Effector memory CD4-positive, alpha-beta T cell (primary cell): ENCODE results near the gene MRPL11.

Source experiments
- DNase-seq, 3 donors: peaks; one replicate each; pipeline ENCODE4 v3.0.0-alpha.2; 2020
- H3K27ac ChIP-seq: 2 replicates; pipeline ENCODE4 v1.7.0; 2013; ENCODE audit warnings: mild to moderate bottlenecking, low read length, moderate library complexity; ENCODE audit not compliant: insufficient read depth, poor library complexity, severe bottlenecking
- H3K27me3 ChIP-seq: replicated peaks from 2 replicates; pipeline ENCODE4 v1.7.0; 2013; ENCODE audit warnings: mild to moderate bottlenecking, low read length; ENCODE audit not compliant: insufficient read depth, control insufficient read depth, poor library complexity, severe bottlenecking
- H3K36me3 ChIP-seq: 2 replicates; pipeline ENCODE4 v1.7.0; 2013; ENCODE audit warnings: mild to moderate bottlenecking, low read length, moderate library complexity; ENCODE audit not compliant: control insufficient read depth, insufficient read depth
- H3K4me1 ChIP-seq: 2 replicates; pipeline ENCODE4 v1.7.0; 2013; ENCODE audit warnings: low read length, mild to moderate bottlenecking; ENCODE audit not compliant: control insufficient read depth, insufficient read depth, poor library complexity, severe bottlenecking
- H3K4me3 ChIP-seq: 2 replicates; pipeline ENCODE4 v1.7.0; 2013; ENCODE audit warnings: low read length, low read depth, mild to moderate bottlenecking; ENCODE audit not compliant: insufficient read depth, poor library complexity, severe bottlenecking
- H3K9me3 ChIP-seq: 2 replicates; pipeline ENCODE4 v1.7.0; 2013; ENCODE audit warnings: mild to moderate bottlenecking, low read length, moderate library complexity; ENCODE audit not compliant: control insufficient read depth

Gene MRPL11

DNA sequence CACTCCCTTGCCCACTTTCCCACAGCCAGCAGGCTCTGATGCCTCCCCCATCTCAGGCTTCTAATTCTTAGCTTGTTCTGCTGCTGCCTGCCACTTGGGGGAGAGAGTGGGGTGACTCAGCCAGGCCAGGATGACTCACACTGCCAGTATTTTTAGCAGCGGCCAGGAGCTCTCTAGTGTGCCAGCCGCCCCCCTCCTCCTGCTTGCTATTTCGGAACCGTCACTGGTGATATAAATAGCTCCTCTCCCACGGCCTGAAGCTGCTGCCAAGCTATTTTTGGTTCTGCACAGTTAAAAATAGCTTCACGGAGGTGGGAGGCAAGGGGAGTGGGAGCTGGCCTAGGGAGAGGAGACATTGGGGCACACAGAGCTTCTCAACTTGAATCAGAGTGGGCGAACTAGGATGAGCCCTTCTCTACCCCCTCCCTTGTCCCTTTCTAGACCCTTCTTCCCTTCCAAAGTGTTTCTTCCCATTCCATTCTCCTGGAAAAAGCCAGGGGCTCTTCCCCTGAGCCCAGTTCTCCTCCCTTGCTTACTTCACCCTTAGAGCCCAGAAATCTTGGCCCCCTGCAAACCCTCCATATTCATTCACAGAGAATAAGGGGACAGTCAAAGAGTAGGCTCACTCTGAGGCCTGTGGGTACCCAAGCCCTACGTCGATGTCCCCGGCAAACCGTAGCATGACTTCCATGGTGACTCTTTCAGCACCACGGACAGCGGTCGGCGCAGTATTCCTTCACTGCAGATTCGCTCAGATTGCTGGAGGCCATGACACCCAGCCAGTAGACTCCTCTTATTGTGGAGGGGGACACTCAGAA is 20.3 kb downstream of the MRPL11 start:
- Histone ChIP-seq H3K9me3 (no peaks in the 10 kb centered on the region), H3K27ac (no peak overlapping the region), H3K36me3 (no peaks in the 10 kb centered on the region), H3K27me3 (peaks cover 7% of the 10 kb centered on the region), H3K4me1 (no peaks in the 10 kb centered on the region), H3K4me3 (no peak overlapping the region)
- peak in 2 of 3 donors; percentile 13 to 24 for DNase-seq

DNA sequence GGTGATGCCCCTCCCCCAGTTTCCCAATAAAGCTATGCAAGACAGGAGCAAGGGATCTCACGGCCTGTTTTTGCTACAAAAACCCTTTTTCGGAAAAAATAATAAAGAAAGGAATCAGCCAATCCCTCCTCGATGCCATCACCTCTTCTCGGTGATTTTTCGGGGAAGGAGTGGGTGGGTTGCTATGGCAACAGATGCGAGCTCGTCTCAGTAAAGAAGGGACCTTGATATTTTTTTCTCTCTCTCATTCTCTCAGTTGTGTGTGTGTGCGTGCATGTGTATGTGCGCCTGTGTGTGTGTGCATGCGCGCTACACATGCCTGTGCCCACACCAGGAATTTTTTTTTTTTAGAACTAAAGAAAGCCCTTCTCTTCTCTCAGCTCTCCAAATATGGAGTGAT is 21.6 kb downstream of the MRPL11 start:
- no peaks in the 10 kb centered on the region for H3K4me1 ChIP-seq
- H3K36me3 ChIP-seq, result no peaks in the 10 kb centered on the region
- no peak overlapping the region for H3K27ac ChIP-seq
- peaks cover 7% of the 10 kb centered on the region for H3K27me3 ChIP-seq
- no peaks in the 10 kb centered on the region for H3K9me3 ChIP-seq
- H3K4me3 ChIP-seq, result no peak overlapping the region
- no peak for DNase-seq

DNA sequence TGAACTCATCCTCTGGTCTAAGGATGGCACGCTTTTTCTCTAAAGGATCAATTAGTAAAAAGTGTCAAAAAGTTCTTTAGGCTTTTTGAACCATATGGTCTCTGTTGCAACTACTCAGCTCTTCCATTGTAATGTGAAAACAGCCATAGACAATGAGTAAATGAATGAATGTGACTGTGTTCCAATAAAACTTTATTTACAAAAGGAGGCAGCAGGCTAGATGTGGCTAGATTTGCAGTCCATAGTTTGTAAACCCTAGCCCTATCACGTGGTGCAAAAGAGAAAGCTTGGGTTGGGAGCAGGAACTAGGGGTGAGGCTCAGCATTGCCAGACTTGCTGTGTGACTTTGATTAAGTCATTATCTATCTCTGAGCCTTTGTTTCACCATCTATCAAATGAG is 23.2 kb downstream of the MRPL11 start:
- H3K9me3 ChIP-seq, result no peaks in the 10 kb centered on the region
- H3K4me3 ChIP-seq, result no peak overlapping the region
- DNase-seq, result no peak
- peaks cover 7% of the 10 kb centered on the region for H3K27me3 ChIP-seq
- no peak overlapping the region for H3K27ac ChIP-seq
- no peaks in the 10 kb centered on the region for H3K4me1 ChIP-seq
- no peaks in the 10 kb centered on the region for H3K36me3 ChIP-seq

DNA sequence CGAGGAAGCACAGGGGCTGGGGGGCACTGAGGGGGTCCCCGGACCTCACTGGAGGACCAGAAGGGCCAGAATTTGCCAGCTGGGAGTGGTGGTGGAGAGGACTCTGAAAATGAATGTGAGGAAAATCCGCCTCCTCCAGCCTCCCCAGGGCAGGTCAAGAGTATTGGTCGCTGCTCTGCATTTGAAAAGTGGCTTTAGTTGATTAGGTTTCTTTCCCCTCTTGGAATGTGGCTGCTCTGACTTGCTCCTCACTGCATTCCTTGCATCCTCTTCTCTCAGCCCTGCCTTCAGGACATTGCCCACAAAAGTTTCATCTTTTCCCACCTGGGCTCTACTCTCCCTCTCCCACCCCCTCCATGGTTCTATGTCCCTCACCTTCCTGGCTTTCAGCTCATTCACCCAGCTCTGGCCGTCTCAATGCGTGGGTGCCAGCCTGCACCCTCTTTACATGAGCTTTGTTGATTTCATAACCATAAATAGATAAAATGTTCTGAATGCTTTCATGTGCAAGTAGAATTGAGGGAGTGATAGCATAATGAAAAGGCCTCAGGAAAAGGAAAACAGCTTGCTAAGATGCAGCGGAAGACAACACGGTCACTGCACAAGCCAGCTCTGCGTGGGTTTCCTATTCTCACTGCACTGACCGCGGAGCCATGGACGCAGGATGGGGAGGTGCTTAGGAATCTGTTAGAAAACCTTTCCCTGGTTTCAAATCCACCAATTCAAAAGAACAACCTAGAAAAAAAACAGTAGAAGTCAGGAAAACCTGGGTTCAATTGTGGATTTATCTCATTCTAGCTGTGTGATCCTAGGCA is 24.3 kb downstream of the MRPL11 start:
- Histone ChIP-seq H3K36me3 (no peaks in the 10 kb centered on the region), H3K4me1 (peaks cover under 1% of the 10 kb centered on the region), H3K4me3 (no peak overlapping the region), H3K27me3 (peaks cover 3% of the 10 kb centered on the region), H3K9me3 (no peaks in the 10 kb centered on the region), H3K27ac (no peak overlapping the region)
- DNase-seq, result no peak

DNA sequence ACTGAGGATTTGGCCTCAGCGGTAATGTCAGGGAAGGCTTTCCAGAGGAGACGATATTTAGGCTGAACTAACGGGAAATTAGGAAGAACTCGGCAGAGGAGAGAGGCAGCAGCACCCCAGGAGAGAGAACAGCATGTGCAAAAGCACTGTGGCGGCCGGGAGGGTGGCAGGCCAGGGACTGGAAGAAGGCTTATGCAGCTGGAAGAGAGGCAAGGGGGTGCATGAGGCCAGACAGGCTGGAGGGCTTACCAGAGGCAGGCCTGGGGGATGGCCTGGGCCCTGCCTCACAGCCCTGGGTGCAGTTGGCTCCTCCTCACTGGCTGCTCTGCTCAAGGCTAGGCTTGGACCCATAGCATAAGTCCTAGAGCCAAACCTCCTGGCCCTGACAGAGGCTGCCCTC is 25.5 kb downstream of the MRPL11 start:
- no peak for DNase-seq
- Histone ChIP-seq H3K27me3 (no peaks in the 10 kb centered on the region), H3K36me3 (no peaks in the 10 kb centered on the region), H3K4me3 (no peak overlapping the region), H3K27ac (no peak overlapping the region), H3K4me1 (peaks cover 8% of the 10 kb centered on the region), H3K9me3 (no peaks in the 10 kb centered on the region)

DNA sequence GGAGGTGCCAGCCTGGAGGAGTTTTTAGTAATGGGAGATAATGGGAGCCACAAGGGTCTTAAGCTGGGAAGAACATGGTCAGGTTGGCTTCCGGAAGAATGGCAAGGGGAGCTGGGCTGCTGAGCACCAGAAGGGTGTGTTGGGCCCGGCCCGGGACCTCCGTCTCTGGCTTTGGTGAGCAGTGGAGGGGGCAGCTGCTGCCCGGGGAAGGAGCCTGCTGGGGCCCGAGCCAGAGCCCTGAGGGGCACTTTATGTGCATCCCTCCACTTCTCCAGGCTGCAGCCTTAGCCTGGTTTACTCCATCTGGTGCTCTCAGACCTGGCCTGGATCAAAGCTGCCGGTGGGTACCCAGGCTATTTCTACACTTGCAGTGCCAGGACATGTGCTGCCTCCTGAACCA is 26.5 kb downstream of the MRPL11 start:
- Histone ChIP-seq H3K4me3 (no peak overlapping the region), H3K27me3 (no peaks in the 10 kb centered on the region), H3K9me3 (no peaks in the 10 kb centered on the region), H3K27ac (no peak overlapping the region), H3K4me1 (peaks cover 8% of the 10 kb centered on the region), H3K36me3 (no peaks in the 10 kb centered on the region)
- DNase-seq, result no peak

DNA sequence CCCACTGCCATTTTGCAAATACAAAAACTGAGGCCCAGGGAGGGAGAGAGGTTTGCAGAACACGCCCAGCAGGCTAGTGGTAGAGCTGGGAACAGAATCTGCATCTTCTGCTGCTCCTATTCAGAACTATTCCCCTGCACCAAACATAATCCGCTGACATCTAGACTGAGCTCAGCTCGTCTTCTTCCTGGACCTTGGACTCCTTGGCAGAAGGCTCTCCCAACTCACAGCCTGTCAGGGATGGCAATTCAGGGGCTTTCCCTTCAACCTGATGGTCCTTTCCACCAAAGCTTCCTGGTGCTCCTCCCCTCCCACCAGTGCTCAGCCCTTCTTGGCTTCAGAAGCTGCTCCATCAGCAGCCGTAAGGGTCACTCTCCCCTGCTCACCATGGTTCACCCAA is 27.3 kb downstream of the MRPL11 start:
- Histone ChIP-seq H3K36me3 (no peaks in the 10 kb centered on the region), H3K4me3 (no peak overlapping the region), H3K27me3 (no peaks in the 10 kb centered on the region), H3K27ac (no peak overlapping the region), H3K4me1 (peaks cover 8% of the 10 kb centered on the region), H3K9me3 (no peaks in the 10 kb centered on the region)
- DNase-seq, result no peak

DNA sequence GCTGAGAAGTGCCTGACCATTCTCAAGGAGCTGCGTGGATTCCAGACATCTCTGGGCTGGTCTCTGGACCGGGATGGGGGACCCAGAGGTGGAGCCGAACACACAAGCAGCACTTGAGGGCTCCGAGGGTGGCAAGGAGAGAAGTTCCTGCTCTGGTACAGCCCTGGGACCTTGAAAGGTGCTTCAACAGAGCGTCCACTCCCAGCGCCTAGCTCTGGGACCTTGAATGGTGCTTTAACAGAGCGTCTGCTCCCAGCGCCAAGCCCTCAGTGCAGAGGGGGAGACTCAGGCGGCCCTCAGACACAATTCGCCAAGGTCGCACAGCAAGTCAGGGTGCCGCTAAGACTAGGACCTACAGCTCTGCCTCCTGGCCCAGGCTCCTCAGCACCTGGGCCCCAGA is 28.5 kb downstream of the MRPL11 start:
- Histone ChIP-seq H3K36me3 (no peaks in the 10 kb centered on the region), H3K9me3 (no peaks in the 10 kb centered on the region), H3K4me3 (no peak overlapping the region), H3K27ac (no peak overlapping the region), H3K4me1 (peaks cover 8% of the 10 kb centered on the region), H3K27me3 (no peaks in the 10 kb centered on the region)
- no peak for DNase-seq

DNA sequence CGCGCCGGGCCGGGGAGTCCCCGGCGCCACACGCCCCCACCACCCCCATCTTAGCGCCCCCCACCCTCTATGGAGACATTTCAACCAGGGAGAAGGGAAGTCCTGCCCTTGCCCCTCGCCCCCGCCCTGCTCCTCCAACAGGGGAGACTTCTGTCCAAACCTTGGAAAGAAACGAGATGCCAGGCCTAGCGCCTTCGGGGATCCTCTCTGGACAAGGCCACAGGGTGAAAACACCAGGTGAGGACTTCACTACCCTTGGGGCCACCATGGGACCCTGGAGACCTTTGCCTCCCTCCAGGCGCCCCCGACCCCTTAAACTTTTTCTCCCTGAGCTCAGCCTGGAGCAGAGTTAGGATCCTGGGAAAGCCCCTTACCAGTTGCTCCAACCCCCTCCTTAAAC is 29.4 kb downstream of the MRPL11 start:
- Histone ChIP-seq H3K4me1 (peaks cover 8% of the 10 kb centered on the region), H3K27ac (no peak overlapping the region), H3K4me3 (peak overlapping the region; percentile 59), H3K9me3 (no peaks in the 10 kb centered on the region), H3K36me3 (no peaks in the 10 kb centered on the region), H3K27me3 (no peaks in the 10 kb centered on the region)
- no peak for DNase-seq
